Measurements from ENCODE around the gene HPCAL1. TPM values are rescaled to one million over a fixed set of nuclear protein-coding genes. Genes with fewer than 3 reads are reported as not detected.

Gene HPCAL1
- total and polyA plus RNA-seq, 10 of the 15 experiments (the other 5 are each of a cell fraction or from before 2014, with no cell fraction given) = 0.40 to 12.8 (median 7.9) TPM

DNA sequence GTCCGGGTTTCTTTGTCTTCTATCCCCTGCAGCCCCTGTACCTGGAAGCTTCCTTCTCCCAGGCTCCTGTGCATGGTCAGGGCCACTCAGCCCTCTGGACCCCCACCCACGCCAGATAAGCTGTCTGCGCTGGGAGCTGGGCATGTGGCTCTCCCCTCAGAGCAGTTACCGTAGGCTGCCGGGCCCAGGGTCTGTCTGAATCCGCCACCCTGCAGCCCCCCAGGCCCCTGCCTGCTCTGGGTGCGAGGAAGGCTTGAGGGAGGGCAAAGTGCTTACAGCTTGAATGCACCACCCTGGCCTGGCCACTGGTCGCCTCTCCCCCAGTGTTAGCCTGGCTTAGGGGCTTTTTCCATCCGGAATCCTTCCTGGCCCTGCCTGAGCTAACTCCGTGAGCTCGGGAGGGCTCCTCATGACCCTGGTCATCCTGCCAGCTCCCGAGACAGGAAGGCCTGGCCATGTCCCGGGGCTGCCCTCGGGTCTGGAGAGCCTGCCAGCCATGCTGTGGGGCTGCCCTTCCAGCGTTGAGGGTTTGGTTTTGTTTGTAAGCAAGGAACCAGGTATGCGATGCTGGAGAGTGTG is 94.7 kb downstream of the HPCAL1 start:
- no peaks in the 10 kb centered on the region for H4K20me1 ChIP-seq (ENCODE audit: control insufficient read depth, insufficient read depth)
- H3K27ac ChIP-seq (ENCODE audit: control insufficient read depth, insufficient read depth) = no peak overlapping the region
- RAD21 ChIA-PET (ENCODE audit: unreplicated experiment) = no interaction called here
- SMC1A ChIA-PET (ENCODE audit: uncharacterized antibody, unreplicated experiment) = interaction anchor here (1.5 kb wide), 1 partner anchor 12 kb away, joined by 3 read pairs; no protein-coding TSS in a partner anchor
- no peak for ATAC-seq
- POLR2A ChIA-PET = interaction anchor here (0.5 kb wide), 1 partner anchor 309 kb away, joined by 3 read pairs; no protein-coding TSS in a partner anchor
- peaks cover 1% of the 10 kb centered on the region; the same call in 2 of the 3 replicates for H3K9me3 ChIP-seq (replicated peaks; ENCODE audit: control insufficient read depth, insufficient read depth, low read length)
- intact Hi-C loops (cut with micrococcal nuclease; ENCODE audit: unreplicated experiment) = no loop called here
- DNase-seq (ENCODE audit: low read depth, low spot score) = no peak
- no peak overlapping the region for H2AFZ ChIP-seq (ENCODE audit: control insufficient read depth, low read depth, low read length)
- CTCF ChIA-PET = no interaction called here
- no peak for FAIRE-seq
- no peaks in the 10 kb centered on the region; a peak in 1 of 4 replicates for H3K36me3 ChIP-seq (ENCODE audit: control insufficient read depth in 2 of 2, insufficient read depth in 2 of 2, low read length in 1 of 2)
- no peak overlapping the region for H3K9ac ChIP-seq (ENCODE audit: control insufficient read depth, insufficient read depth, low read length)
- H3K4me2 ChIP-seq (ENCODE audit: control insufficient read depth, insufficient read depth) = no peak overlapping the region
- no TSS peak for BruUV-seq (replicated peaks)
- H3K4me1 ChIP-seq (ENCODE audit: control insufficient read depth, insufficient read depth, low read length) = peaks cover 8% of the 10 kb centered on the region
- no peaks in the 10 kb centered on the region for H3K27me3 ChIP-seq (replicated peaks in 1 of 2; ENCODE audit: control insufficient read depth in 2 of 2, insufficient read depth in 2 of 2, low read length in 1 of 2)
- WGBS (ENCODE audit: insufficient coverage, insufficient replicate concordance, low lambda C conversion rate, missing lambda C conversion rate) = 66% methylated on average over 16 of the region's 16 CpGs
- H3K4me3 ChIP-seq = no peak overlapping the region
- no peaks in the 10 kb centered on the region for H3K79me2 ChIP-seq (ENCODE audit: control insufficient read depth, insufficient read depth, low read length)
- in situ Hi-C loops (cut with MboI) = no loop called here
- no peak for TF ChIP-seq PML (IDR thresholded peaks at IDR 0.05; ENCODE audit: low read length)
- TF ChIP-seq, protein P1, sequence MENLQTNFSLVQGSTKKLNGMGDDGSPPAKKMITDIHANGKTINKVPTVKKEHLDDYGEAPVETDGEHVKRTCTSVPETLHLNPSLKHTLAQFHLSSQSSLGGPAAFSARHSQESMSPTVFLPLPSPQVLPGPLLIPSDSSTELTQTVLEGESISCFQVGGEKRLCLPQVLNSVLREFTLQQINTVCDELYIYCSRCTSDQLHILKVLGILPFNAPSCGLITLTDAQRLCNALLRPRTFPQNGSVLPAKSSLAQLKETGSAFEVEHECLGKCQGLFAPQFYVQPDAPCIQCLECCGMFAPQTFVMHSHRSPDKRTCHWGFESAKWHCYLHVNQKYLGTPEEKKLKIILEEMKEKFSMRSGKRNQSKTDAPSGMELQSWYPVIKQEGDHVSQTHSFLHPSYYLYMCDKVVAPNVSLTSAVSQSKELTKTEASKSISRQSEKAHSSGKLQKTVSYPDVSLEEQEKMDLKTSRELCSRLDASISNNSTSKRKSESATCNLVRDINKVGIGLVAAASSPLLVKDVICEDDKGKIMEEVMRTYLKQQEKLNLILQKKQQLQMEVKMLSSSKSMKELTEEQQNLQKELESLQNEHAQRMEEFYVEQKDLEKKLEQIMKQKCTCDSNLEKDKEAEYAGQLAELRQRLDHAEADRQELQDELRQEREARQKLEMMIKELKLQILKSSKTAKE (IDR thresholded peaks at IDR 0.05; ENCODE audit: low read depth, poor library complexity, severe bottlenecking) = no peak
- no peak for TF ChIP-seq MYB (IDR thresholded peaks at IDR 0.05; ENCODE audit: borderline replicate concordance, low read depth, low read length)
- no peak for TF ChIP-seq STAT3 (IDR thresholded peaks at IDR 0.05; ENCODE audit: low read depth, low read length)
- no peak for TF ChIP-seq ZNF217 (IDR thresholded peaks at IDR 0.05)
- TF ChIP-seq HCFC1 (IDR thresholded peaks at IDR 0.05; ENCODE audit: low read length) = no peak
- TF ChIP-seq NFYB (IDR thresholded peaks at IDR 0.05; ENCODE audit: insufficient read depth, low read depth, low read length) = no peak
- TF ChIP-seq ZNF24 (IDR thresholded peaks at IDR 0.05) = no peak
- TF ChIP-seq, protein P2, sequence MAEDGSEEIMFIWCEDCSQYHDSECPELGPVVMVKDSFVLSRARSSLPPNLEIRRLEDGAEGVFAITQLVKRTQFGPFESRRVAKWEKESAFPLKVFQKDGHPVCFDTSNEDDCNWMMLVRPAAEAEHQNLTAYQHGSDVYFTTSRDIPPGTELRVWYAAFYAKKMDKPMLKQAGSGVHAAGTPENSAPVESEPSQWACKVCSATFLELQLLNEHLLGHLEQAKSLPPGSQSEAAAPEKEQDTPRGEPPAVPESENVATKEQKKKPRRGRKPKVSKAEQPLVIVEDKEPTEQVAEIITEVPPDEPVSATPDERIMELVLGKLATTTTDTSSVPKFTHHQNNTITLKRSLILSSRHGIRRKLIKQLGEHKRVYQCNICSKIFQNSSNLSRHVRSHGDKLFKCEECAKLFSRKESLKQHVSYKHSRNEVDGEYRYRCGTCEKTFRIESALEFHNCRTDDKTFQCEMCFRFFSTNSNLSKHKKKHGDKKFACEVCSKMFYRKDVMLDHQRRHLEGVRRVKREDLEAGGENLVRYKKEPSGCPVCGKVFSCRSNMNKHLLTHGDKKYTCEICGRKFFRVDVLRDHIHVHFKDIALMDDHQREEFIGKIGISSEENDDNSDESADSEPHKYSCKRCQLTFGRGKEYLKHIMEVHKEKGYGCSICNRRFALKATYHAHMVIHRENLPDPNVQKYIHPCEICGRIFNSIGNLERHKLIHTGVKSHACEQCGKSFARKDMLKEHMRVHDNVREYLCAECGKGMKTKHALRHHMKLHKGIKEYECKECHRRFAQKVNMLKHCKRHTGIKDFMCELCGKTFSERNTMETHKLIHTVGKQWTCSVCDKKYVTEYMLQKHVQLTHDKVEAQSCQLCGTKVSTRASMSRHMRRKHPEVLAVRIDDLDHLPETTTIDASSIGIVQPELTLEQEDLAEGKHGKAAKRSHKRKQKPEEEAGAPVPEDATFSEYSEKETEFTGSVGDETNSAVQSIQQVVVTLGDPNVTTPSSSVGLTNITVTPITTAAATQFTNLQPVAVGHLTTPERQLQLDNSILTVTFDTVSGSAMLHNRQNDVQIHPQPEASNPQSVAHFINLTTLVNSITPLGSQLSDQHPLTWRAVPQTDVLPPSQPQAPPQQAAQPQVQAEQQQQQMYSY (CRISPR knock-in tag; IDR thresholded peaks at IDR 0.05) = no peak
- TF ChIP-seq, protein P3, sequence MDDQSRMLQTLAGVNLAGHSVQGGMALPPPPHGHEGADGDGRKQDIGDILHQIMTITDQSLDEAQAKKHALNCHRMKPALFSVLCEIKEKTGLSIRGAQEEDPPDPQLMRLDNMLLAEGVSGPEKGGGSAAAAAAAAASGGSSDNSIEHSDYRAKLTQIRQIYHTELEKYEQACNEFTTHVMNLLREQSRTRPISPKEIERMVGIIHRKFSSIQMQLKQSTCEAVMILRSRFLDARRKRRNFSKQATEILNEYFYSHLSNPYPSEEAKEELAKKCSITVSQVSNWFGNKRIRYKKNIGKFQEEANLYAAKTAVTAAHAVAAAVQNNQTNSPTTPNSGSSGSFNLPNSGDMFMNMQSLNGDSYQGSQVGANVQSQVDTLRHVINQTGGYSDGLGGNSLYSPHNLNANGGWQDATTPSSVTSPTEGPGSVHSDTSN (IDR thresholded peaks at IDR 0.05; ENCODE audit: insufficient replicate concordance, low read depth, low read length) = no peak
- TF ChIP-seq CHD1 (IDR thresholded peaks at IDR 0.05; ENCODE audit: low read depth, low read length) = no peak
- no peak for TF ChIP-seq EGR1 (IDR thresholded peaks at IDR 0.05; ENCODE audit: borderline replicate concordance in 1 of 2, low read depth in 2 of 2, low read length in 2 of 2)
- no peak for TF ChIP-seq KAT2A (conservative IDR thresholded peaks at IDR 0.05; ENCODE audit: control insufficient read depth, low read depth, low read length)
- no peak for TF ChIP-seq POLR2AphosphoS2 (IDR thresholded peaks at IDR 0.05; ENCODE audit: low read depth, low read length)
- TF ChIP-seq MEF2A (IDR thresholded peaks at IDR 0.05; ENCODE audit: insufficient read depth, low read depth, low read length) = no peak
- TF ChIP-seq TCF3 (IDR thresholded peaks at IDR 0.05; ENCODE audit: borderline replicate concordance, insufficient read depth, low read depth, low read length) = no peak
- TF ChIP-seq BHLHE40 (IDR thresholded peaks at IDR 0.05; ENCODE audit: borderline replicate concordance in 1 of 2, low read depth in 2 of 2, low read length in 1 of 2) = no peak
